ENCODE data around the gene KIF3A.

Gene KIF3A

GRCh38 chr5:132737982-132738681 is 786 bp upstream of the KIF3A start:
- Histone ChIP-seq H3K4me3 (ENCODE audit: low read depth, low read length) (peak overlapping the region; percentile 78), H3K27me3 (ENCODE audit: insufficient read depth, low read depth, severe bottlenecking) (no peaks in the 10 kb centered on the region), H3K27ac (no peak overlapping the region), H3K9me3 (ENCODE audit: severe bottlenecking) (no peaks in the 10 kb centered on the region), H3K36me3 (peaks cover 8% of the 10 kb centered on the region; the same call in 1 of the 2 replicates)
- TF ChIP-seq CTCF (IDR thresholded peaks at IDR 0.05; ENCODE audit: low read depth, low read length) = no peak
- DNase-seq = no peak

DNA sequence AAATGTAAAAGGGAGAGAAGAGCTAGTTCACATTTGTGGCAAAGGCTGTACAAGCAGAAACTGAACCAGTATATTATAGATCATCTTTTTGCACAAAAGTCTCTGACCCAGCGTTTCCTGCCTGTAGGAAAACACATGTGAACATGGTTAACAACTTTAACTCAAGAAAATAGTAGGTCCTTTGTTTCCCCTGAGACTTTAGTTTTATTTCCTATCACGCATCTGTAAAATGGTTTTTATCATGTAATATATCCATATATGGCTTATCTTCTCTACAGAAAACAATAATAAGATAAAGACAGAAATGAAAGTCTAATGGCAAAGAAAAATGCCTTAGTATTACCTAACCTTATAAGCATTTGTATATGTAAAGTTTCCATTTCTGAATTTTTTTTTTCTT is 2.7 kb downstream of the KIF3A start:
- TF ChIP-seq CTCF (IDR thresholded peaks at IDR 0.05; ENCODE audit: low read depth, low read length) = no peak
- H3K27me3 ChIP-seq (ENCODE audit: insufficient read depth, low read depth, severe bottlenecking) = no peaks in the 10 kb centered on the region
- DNase-seq = no peak
- H3K36me3 ChIP-seq = peaks cover 8% of the 10 kb centered on the region; the same call in 1 of the 2 replicates
- no peak overlapping the region for H3K4me3 ChIP-seq (ENCODE audit: low read depth, low read length)
- no peak overlapping the region for H3K27ac ChIP-seq
- H3K9me3 ChIP-seq (ENCODE audit: severe bottlenecking) = no peaks in the 10 kb centered on the region

GRCh38 chr5:132733499-132734148 is 3.7 kb downstream of the KIF3A start:
- no peaks in the 10 kb centered on the region for H3K9me3 ChIP-seq (ENCODE audit: severe bottlenecking)
- TF ChIP-seq CTCF (IDR thresholded peaks at IDR 0.05; ENCODE audit: low read depth, low read length) = no peak
- DNase-seq = no peak
- no peak overlapping the region for H3K27ac ChIP-seq
- H3K27me3 ChIP-seq (ENCODE audit: insufficient read depth, low read depth, severe bottlenecking) = no peaks in the 10 kb centered on the region
- H3K4me3 ChIP-seq (ENCODE audit: low read depth, low read length) = no peak overlapping the region
- peaks cover 8% of the 10 kb centered on the region; the same call in 1 of the 2 replicates for H3K36me3 ChIP-seq

DNA sequence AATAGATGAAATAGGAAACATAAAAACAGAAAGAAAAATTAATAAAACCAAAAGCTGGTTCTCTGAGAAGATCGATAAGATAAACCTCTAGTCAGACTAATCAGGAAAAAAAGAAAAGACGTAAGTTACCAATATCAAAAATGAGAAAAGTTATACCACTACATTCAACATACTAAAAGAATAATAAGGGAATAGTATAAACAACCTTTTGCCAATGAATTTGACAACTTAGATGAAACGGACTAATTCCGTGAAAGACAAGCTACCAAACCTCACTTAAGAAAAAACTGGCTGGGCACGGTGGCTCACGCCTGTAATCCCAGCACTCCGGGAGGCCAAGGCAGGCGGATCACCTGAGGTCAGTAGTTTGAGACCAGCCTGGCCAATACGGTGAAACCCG is 7.5 kb downstream of the KIF3A start:
- no peaks in the 10 kb centered on the region for H3K27me3 ChIP-seq (ENCODE audit: insufficient read depth, low read depth, severe bottlenecking)
- TF ChIP-seq CTCF (IDR thresholded peaks at IDR 0.05; ENCODE audit: low read depth, low read length) = no peak
- H3K9me3 ChIP-seq (ENCODE audit: severe bottlenecking) = no peaks in the 10 kb centered on the region
- peaks cover 16% of the 10 kb centered on the region for H3K36me3 ChIP-seq
- H3K4me3 ChIP-seq (ENCODE audit: low read depth, low read length) = no peak overlapping the region
- no peak for DNase-seq
- no peak overlapping the region for H3K27ac ChIP-seq

DNA sequence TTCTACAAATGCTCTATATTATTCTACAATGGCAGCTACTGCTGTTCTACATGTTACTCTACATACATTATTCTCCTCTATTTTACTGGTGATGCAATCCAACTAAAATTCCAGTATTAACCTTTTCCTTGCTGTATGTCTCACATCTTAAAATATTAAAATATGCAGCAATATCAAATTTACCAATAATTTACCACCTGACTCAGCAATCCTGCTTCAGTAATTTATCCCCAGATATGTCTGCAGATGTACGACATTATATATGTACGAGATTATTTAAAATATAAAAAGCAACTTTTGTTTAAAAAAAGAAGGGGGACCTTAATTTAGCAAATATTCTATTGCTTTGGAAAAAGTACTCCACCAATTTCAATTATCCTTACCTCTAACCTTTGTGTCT is 11.6 kb downstream of the KIF3A start:
- H3K27ac ChIP-seq = no peak overlapping the region
- no peak for DNase-seq

More for the DNA sequence above, 11.6 kb downstream of the KIF3A start:
- Histone ChIP-seq H3K9me3 (ENCODE audit: severe bottlenecking) (no peaks in the 10 kb centered on the region), H3K36me3 (peaks cover 8% of the 10 kb centered on the region), H3K4me3 (ENCODE audit: low read depth, low read length) (no peak overlapping the region), H3K27me3 (ENCODE audit: insufficient read depth, low read depth, severe bottlenecking) (no peaks in the 10 kb centered on the region)
- no peak for TF ChIP-seq CTCF (IDR thresholded peaks at IDR 0.05; ENCODE audit: low read depth, low read length)
